Ishikawa (cell line): ENCODE measurements around the gene GUCY2D.

Experiments
- CEBPB ChIP-seq: IDR thresholded peaks from 2 replicates; pipeline ENCODE4 v1.6.1; 2012
- CREB1 ChIP-seq: IDR thresholded peaks from 2 replicates; pipeline ENCODE4 v1.6.1; 2012; ENCODE audit warnings: low read depth
- EGR1 ChIP-seq: IDR thresholded peaks from 2 replicates; pipeline ENCODE4 v1.6.1; 2012
- EP300 ChIP-seq: IDR thresholded peaks from 2 replicates; pipeline ENCODE4 v1.6.1; 2012; ENCODE audit warnings: borderline replicate concordance
- FOXM1 ChIP-seq: IDR thresholded peaks from 2 replicates; pipeline ENCODE4 v1.6.1; 2012; ENCODE audit warnings: low read depth, borderline replicate concordance
- MAX ChIP-seq: IDR thresholded peaks from 2 replicates; pipeline ENCODE4 v1.6.1; 2012
- NFIC ChIP-seq: IDR thresholded peaks from 2 replicates; pipeline ENCODE4 v1.6.1; 2012
- RAD21 ChIP-seq: IDR thresholded peaks from 2 replicates; pipeline ENCODE4 v1.6.1; 2012; ENCODE audit warnings: low read depth
- REST ChIP-seq: IDR thresholded peaks from 2 replicates; pipeline ENCODE4 v1.6.1; 2012; ENCODE audit warnings: low read depth, mild to moderate bottlenecking
- TAF1 ChIP-seq: IDR thresholded peaks from 2 replicates; pipeline ENCODE4 v1.6.1; 2012; ENCODE audit warnings: low read depth, mild to moderate bottlenecking
- TCF12 ChIP-seq: IDR thresholded peaks from 2 replicates; pipeline ENCODE4 v1.6.1; 2012; ENCODE audit warnings: low read depth
- TEAD4 ChIP-seq: IDR thresholded peaks from 2 replicates; pipeline ENCODE4 v1.6.1; 2012
- USF1 ChIP-seq: IDR thresholded peaks from 2 replicates; pipeline ENCODE4 v1.6.1; 2012
- YY1 ChIP-seq: IDR thresholded peaks from 2 replicates; pipeline ENCODE4 v1.6.1; 2012; ENCODE audit warnings: low read depth
- ZBTB7A ChIP-seq: IDR thresholded peaks from 2 replicates; pipeline ENCODE4 v1.6.1; 2012; ENCODE audit warnings: low read depth

The GUCY2D gene

GRCh38 chr17:8013731-8014557 is 11.5 kb downstream of the GUCY2D start:
- no peak for TF ChIP-seq EP300
- TF ChIP-seq RAD21, result no peak
- TF ChIP-seq NFIC, result no peak
- TF ChIP-seq YY1, result no peak
- no peak for TF ChIP-seq FOXM1
- TF ChIP-seq MAX, result no peak
- TF ChIP-seq REST, result no peak
- no peak for TF ChIP-seq TCF12

GRCh38 chr17:8014558-8014850 is 12.1 kb downstream of the GUCY2D start:
- TF ChIP-seq TAF1, result no peak
- TF ChIP-seq CEBPB, result no peak
- no peak for TF ChIP-seq FOXM1
- no peak for TF ChIP-seq REST
- no peak for TF ChIP-seq NFIC
- TF ChIP-seq ZBTB7A, result no peak
- TF ChIP-seq EP300, result no peak
- no peak for TF ChIP-seq RAD21
- TF ChIP-seq CREB1, result no peak
- TF ChIP-seq MAX, result no peak
- no peak for TF ChIP-seq TEAD4
- no peak for TF ChIP-seq TCF12

GRCh38 chr17:8015236-8015956 is 13.0 kb downstream of the GUCY2D start:
- no peak for TF ChIP-seq YY1
- TF ChIP-seq EGR1, result no peak
- no peak for TF ChIP-seq USF1
- TF ChIP-seq CEBPB, result no peak
- TF ChIP-seq ZBTB7A, result no peak
- no peak for TF ChIP-seq FOXM1
- TF ChIP-seq TAF1, result no peak
- TF ChIP-seq RAD21, result no peak
- no peak for TF ChIP-seq REST
- TF ChIP-seq TEAD4, result no peak
- no peak for TF ChIP-seq NFIC
- TF ChIP-seq CREB1, result no peak
- no peak for TF ChIP-seq EP300
- TF ChIP-seq MAX, result no peak

GRCh38 chr17:8015957-8016631 is 13.7 kb downstream of the GUCY2D start:
- TF ChIP-seq CREB1 (no peak), EGR1 (peak; percentile 57; the same call in 1 of the 2 replicates), ZBTB7A (0 out of 2 replicates have a peak, but pooled peaks have one; percentile 48)
